ENCODE data around the gene CADPS2. TPM values are rescaled to one million over a fixed set of nuclear protein-coding genes. Genes with fewer than 3 reads are reported as not detected.

CADPS2 gene
- total RNA-seq, 1 donor from 2014 or later: 27.8 TPM

- Mint-ChIP-seq H3K4me3 (ENCODE audit: unreplicated experiment) (no peak overlapping the region), H3K27ac (ENCODE audit: unreplicated experiment) (no peak overlapping the region), H3K27me3 (ENCODE audit: unreplicated experiment) (peaks cover 1% of the 10 kb centered on the region), H3K9me3 (ENCODE audit: unreplicated experiment) (no peaks in the 10 kb centered on the region), H3K36me3 (ENCODE audit: low read depth, unreplicated experiment) (no peaks in the 10 kb centered on the region), H3K4me1 (ENCODE audit: unreplicated experiment) (no peaks in the 10 kb centered on the region)
- TF ChIP-seq CTCF (IDR thresholded peaks at IDR 0.05; ENCODE audit: unreplicated experiment): no peak
- no peak for DNase-seq (ENCODE audit: low spot score)
Measured at GRCh38 chr7:122269241-122269640, 617.0 kb downstream of the CADPS2 start.

Other genes with a start within 250 kb of the CADPS2 start
- 0.49 TPM for gene RNF133, start 187.3 kb downstream of the CADPS2 start, total RNA-seq (ENCODE audit: unreplicated experiment)
- gene RNF148, start 183.5 kb downstream of the CADPS2 start, total RNA-seq (ENCODE audit: unreplicated experiment): 1.6 TPM
- gene TAS2R16, start 109.2 kb upstream of the CADPS2 start, total RNA-seq (ENCODE audit: unreplicated experiment): not detected